8988T (cell line): ENCODE data around the gene POLR1G.

Experiments used
- DNase-seq: peaks from one replicate; pipeline ENCODE4 v3.0.0; 2011

POLR1G gene, protein sequence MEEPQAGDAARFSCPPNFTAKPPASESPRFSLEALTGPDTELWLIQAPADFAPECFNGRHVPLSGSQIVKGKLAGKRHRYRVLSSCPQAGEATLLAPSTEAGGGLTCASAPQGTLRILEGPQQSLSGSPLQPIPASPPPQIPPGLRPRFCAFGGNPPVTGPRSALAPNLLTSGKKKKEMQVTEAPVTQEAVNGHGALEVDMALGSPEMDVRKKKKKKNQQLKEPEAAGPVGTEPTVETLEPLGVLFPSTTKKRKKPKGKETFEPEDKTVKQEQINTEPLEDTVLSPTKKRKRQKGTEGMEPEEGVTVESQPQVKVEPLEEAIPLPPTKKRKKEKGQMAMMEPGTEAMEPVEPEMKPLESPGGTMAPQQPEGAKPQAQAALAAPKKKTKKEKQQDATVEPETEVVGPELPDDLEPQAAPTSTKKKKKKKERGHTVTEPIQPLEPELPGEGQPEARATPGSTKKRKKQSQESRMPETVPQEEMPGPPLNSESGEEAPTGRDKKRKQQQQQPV

DNA sequence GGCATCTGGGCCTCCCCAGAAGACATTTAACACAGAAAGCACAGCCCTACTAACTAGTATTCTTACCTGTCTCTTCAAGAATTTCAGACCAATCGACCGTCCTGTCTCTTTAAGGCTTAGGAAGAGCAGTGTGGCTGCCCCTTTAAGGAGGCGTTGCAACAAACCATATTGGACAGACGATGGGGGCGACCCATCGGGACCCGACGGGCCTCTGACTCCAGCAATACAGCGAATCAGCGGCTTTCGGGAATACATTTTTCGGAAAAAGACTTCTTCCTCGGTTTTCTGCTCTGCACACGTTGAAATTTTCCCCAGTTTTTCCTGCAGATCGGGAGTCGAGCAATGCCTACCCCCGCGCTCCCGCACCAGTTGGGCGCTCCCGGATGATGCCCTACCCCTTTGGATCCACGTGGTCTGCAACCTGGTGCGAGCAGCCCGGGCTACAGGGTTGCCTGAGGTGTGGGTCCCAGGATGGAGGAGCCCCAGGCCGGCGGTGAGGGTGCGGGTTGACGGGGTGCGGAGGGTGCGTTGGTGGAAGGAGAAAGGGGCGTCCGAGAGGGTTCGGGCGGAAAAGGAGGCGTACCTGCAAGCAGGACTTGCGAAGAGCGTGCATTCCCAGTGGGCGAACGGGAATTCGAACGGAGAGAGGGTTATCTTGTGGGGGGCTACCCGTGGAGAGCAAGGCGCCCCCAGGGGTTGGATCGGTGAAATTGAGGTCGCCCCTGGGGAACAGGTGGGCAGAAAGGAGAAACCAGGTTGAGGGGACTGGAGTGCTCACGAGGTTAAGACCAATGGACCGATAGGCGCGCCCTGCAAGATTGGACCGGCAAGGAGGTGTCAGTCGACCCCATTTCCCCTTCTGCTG, at the start of gene POLR1G:
TSS of gene POLR1G (plus strand) at position 419 of the 865 bp plus-strand sequence. CDS start at position 472, 53 bp downstream.
- DNase-seq: peak; percentile 71

DNA sequence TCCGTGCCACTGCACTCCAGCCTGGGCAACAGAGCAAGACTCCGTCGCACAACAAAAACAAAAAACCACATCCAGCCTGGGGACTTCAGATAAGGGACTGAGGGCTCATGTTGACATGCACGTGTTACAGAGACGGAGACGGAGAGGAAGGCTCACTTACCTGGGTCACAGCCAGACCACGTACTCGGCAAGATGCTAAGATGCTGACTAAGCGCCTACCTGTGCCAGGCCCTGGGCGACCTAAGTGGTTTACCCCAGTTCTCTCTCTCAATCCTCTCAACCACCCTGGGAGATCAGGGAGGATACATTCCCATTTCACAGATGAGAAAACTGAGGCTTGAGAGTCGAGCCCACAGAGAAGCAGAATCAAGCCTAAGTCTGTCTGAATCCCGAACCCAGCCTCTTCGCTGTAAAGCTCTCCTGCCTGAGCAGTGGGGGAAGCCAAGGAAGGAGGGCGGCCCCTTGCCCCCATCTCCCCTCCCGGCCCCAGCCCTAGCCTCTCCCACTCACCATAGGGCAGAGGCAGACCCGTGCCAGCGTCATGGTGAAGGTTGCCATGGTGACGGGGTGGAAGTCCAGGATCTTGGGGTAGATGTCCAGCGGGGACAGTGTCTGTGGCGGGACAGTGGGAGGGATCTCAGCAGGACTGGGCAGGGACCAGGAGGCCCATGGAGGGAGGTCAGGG, 49.5 kb upstream of the POLR1G start:
- peak; percentile 2 for DNase-seq

DNA sequence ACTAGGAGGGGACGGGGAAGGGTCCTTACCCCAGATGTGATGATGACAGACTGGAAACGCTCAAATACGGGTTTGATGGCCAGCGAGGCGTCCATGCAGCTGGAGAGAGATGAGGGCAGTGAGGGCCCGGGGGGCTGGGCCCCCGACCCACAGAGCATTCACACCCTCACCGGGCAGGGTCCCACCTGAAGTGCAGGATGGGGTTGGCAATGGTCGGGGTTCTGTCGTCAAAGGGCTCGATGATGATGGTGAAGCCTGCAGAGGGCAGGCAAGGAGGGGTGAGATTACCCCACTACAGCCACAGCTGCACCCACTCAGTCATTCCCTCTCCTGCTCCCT, 49.0 kb upstream of the POLR1G start:
- DNase-seq: peak; percentile 8

DNA sequence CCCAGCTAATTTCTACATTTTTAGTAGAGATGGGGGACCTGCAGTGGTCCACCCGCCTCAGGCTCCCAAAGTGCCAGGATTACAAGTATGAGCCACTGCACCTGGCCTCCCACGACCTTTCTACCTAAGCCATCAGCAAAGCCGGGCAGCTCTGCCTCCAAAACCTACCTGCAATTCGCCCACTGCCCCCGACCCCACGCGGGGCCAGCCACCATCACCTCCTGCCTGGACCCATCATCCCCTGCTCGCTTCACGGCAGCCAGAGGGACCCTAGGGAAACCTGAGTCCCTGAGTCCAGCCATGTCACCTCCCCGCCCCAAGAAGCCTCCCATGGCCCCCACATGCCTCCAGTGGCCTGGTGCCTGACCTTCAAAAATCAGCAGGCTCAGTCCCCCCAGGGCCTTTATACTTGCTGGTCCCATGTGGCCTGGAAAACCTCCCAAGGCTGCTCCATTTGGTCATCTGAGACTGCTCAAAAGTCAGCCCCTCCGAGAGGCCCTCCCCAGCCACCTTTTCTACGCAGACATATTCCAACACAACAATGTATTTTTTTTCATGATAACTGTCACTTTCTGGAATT, 48.1 kb upstream of the POLR1G start:
- DNase-seq: peak; percentile 2

DNA sequence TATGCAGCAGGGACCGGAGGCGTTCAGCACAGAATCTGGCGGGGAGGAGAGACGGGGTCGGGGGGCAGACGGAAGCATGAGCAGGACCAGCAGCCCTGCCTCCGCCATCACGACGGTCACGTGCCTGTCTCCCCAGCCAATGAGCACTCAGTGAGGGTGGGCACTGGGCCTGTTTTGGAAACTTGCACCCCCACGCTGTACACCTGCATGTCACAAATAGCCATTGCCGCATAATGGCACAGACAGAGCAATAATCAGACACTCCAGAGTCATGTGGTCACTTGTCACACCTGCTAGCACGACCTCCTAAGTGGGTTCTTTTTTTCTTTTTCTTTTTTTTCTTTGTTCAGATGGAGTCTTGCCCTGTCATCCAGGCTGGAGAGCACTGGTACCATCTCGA, 44.8 kb upstream of the POLR1G start:
- no peak for DNase-seq

DNA sequence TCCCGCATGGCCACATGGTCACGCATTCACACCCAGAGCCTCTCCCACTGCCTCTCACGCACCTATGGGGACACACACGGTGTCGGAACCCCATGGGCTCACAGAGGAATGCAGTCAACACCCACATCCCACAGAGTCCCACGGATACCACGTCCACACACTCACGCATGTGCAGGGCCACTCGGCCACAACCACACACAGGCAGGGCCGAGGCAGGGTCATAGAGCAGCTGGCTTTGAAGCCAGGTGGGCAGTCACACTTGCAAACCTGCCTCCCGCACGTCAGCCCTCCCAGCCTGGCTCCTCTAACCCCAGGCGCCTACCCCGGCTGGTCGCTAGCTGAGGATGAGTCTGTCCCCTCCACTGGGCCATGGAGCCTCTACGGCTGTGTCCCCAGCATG, 44.2 kb upstream of the POLR1G start:
- peak; percentile 14 for DNase-seq

DNA sequence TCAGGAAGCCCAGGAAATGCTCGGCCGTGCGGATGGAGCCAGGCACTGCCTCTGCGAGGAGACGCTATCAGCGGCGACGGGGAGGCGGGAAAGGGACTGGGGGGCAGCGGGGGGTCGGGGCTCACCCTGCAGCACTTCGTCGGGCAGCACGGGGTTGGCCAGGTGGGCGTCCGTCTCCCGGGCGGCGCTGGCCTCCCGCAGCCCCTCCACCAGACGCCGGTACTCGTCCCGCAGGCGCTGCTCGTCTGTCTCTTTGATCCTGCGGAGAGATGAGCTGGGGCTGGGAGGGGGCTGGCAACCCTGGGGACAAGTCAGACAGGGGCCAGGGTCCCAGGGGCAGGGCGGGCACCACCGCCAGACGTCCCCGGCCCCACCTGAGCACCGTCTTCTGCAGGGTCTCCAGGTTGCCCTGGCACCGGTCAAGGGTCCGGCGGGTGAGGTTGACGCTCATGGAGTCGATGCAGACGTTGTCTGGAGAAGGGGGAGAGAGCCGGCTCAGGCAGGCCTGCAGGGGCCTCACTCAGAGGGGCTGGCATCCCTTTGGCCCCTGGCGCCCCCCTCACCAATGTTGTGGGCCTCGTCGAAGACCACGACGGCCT, 42.5 kb upstream of the POLR1G start:
- DNase-seq: peak; percentile 2

DNA sequence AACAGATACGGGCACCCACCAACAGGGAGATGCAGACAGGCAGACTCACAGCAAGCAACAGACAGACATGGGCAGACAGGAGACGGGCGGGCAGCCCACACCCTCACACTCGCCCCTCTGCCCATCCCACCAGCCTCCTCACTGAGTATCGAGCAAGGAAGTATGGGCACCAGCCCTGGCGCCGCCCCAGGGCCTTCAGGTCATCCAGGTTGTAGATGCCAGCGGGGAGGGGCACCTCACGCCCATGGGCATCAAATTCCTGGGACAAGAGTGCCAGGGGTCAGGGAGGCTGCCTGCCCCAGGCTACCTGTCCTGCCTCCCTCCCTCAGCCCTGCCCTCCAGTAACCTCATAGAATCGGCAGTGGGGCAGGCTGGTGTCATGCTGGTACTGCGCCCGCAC, 41.7 kb upstream of the POLR1G start:
- DNase-seq: peak; percentile 13

DNA sequence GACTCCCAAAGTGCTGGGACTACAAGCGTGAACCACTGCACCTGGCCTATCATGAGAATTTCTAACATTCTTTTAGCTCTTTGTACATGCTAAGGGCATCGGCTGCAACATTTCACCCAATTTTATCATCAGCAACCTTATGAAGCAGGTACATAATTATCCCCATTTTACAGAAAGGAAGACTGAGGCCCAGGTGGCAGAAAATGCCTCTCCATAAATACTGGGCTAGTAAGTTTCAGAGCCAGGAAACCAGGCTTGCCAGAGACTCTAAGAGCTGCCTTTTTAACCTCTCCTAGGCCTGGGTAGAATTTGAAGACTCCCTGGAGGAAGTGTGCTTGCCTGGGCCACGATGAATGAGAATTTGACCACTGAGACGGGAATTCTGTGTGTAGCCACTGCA, 38.3 kb upstream of the POLR1G start:
- no peak for DNase-seq

DNA sequence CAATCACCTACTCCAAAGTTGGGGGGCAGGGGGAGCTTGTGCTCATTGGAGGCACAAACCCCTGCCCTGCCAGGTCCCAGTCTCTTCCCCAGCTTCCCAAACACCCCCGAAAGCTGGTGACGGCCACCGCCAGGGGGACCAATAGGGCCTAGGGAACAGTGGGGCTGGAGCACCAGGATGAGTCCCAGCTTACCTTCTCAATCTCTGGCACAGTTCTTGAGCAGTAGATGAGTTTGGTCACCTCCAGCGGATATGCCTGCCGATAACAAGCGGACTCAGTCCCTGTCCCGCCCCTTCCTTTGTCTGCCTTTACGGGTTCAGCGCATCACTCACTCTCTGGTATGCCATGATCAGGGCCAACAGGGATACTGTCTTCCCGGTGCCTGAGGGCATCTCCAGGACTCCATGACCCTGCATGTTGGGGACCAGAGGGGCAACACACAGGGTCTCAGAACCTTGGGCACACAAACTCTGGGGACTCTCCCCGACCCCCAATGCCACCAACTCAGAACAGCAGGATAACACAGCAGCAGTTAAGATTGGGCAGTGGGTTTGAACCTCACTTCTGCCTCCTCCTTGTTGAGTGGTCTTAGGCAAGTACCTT, 37.6 kb upstream of the POLR1G start:
- DNase-seq: peak; percentile 43

DNA sequence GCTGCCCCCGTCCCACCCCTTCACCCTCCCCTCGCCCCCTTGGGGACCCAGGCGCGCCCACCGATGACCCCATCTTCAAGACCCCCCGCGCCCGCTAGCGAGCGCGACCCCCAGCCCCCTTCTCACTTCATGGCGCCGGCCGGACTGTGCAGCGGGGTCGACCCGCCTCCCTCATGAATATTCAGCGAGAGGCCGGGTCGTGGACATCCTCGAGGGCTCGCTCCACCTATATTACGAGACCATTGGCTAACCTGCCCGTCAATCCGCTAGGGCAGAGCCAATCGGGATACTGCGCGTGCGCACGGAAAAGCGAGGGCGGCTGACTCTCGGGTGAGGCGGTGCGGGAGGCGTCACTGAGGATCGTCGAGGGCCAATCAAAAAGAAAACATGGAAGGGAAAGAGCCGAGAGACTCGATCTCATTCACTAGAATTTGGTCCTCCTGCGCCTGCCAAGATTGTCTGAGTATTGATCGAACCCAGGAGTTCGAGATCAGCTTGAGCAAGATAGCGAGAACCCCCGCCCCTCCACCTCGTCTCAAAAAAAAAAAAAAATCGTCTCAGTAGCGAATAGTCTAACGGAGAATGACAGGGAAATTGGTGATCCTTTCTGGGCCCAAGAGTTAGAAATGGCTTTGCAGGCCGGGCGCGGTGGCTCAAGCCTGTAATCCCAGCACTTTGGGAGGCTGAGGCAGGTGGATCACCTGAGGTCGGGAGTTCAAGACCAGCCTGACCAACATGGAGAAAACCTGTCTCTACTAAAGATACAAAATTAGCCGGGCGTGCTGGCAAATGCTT, 35.8 kb upstream of the POLR1G start, which contains the start of gene ERCC2:
TSS of gene ERCC2 (minus strand) at position 164 of the 795 bp plus-strand sequence. CDS start at position 131, 33 bp downstream.
- peak; percentile 98 for DNase-seq

DNA sequence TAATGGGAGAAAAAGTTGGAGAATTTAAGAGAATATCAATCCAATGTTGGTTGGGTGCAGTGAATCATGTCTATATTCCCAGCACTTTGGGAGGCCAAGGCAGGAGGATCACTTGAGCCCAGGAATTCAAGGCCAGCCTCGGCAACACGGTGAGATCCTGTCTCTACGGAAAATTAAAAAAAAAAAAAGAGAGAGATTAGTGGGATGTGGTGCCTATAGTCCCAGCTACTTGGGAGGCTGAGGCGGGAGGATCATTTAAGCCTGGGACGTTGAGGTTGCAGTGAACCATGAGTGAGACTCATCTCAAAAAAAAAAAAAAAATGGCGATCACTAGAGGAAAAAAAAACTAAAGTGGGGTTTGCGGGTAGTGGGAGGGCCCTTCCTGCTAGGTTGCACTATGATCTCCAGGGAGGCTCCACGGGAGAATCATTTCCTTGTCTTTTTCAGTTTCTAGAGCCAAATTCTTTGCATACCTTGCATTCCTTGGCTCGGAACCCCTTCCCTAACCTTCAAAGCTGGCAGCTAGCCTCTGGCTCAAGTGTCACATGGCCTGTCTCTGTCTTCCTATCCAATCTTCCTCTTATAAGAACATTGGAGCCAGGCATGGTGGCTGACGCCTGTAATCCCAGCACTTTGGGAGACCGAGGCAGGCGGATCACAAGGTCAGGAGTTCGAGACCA, 30.3 kb upstream of the POLR1G start:
- no peak for DNase-seq

DNA sequence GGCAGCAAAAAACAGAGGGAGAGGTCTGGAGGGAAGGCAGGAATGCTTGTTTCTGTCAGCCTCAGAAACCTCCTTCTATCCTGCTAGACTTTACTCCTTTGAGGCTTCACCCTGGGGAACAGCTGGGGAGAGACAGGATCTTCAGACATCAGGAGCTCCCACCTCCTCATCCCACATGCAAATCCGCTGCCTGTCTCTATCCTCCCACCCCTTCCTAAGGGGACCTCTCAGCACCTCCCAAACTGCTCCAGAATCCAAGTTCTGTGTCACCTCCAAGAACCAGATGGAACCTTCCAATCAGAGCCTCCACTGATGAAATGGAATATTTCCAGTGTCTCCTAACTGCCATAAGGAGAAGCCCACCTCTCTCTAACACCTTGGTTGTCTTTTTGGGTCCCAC, 26.3 kb upstream of the POLR1G start:
- DNase-seq: no peak

DNA sequence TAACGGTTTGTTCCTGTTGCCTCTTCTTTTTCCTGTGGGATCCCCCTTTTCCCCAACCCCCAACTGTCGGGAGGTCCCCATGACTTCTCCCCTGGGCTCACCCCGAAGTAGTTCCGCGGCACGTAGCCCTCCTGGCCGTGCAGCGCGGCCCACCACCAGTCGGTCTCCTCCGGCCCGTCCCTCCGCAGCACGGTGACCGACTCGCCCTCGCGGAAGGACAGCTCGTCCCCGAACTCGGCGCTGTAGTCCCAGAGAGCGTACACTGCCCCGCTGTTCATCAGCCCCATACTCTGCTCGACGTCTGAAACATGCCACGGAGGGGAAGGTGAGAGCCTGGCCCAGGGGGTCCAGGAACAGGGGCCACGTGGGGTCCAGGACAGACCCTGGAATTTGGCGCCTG, 24.0 kb upstream of the POLR1G start:
- no peak for DNase-seq

DNA sequence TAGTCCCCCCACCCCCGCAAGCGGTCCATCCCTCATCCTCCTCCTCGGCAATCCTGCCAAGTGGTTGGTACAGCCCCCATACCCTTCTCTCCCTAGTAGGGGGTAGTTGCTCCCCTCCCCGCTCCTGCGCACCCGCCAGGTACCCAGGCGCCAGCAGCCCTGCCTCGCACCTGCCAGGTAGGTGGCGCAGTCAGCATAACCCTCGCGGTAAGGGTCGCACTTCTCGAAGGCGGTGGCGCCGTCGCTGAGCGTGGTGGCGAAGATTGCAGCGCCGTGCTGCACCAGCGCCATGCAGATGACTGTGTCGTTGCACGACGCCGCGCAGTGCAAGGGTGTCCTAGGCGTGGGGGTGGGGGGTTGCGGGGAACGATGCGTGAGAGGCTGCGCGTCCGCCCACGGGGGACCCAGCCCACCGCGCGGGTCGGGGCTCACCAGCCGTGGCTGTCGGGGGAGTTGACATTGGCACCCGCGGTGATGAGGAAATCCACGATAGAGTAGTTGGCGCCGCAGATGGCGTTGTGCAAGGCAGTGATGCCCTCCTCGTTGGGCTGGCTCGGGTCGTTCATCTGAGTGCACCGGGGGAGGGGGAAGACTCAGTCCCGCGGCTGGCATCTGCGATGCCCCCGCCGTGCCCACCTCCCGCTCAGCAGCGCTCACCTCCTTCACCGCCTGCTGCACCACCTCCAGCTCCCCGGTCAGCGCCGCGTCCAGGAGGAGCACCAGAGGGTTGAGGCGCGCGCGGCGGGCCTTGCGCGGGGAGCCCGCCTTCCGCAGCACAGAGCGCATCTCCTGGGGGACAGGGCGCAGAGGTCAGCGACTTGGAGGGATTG, 20.8 kb upstream of the POLR1G start:
- DNase-seq: no peak

DNA sequence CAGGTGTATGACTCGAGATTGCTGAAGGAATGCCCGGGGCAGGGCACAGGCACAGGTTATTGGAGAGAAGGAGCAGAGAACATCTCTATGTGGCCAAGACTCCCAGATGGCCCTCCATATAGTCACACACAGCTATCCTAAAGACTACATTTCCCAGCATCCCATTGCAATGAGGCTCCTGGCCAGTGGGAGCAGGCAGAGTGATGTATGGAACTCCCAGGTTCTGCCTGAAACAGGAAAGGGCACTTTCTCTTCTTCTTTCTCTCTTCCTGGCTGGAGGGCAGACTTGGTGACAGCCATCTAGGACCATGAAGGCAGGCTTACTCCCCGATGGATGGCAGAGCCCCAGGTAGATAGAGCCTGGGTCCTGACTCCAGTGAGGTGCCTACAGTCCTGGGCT, 15.1 kb upstream of the POLR1G start:
- no peak for DNase-seq

DNA sequence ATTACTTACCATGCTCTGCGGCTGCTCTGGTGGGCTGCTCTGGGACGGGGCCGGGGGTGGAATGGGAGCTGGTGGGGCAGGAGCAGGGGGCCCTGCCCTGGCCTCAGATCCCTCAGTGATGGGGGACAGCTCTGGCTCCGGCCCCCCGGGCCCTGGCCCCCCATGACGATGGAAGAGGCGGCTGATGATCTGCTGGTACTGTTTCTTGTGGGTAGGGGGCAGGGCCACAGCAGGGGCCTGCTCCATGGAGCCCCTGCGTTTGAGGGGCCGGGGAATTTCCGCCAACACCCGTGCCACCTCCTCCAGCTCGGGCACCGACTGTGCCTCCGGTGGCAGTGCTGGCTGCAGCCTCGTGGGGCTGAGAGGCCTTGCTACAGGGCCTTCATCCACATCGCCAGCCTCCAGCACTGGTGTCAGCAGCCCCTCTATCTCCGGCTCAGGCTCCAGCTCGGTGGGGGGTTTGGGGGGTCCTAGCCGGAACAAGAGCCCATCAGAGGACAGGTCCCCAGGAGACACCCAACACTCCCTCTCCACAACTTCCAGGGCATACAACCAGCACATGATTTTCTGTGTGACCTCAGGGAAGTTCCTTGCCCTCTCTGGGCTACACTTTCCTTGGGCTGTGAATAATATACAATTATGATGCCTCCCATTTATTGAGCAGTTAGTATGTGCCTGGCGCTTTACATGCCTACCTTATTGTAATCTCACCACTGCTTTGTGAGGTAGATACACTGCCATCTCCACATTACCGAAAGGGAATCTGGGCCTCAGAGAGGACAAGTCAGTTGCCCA, 14.4 kb upstream of the POLR1G start:
- no peak for DNase-seq

DNA sequence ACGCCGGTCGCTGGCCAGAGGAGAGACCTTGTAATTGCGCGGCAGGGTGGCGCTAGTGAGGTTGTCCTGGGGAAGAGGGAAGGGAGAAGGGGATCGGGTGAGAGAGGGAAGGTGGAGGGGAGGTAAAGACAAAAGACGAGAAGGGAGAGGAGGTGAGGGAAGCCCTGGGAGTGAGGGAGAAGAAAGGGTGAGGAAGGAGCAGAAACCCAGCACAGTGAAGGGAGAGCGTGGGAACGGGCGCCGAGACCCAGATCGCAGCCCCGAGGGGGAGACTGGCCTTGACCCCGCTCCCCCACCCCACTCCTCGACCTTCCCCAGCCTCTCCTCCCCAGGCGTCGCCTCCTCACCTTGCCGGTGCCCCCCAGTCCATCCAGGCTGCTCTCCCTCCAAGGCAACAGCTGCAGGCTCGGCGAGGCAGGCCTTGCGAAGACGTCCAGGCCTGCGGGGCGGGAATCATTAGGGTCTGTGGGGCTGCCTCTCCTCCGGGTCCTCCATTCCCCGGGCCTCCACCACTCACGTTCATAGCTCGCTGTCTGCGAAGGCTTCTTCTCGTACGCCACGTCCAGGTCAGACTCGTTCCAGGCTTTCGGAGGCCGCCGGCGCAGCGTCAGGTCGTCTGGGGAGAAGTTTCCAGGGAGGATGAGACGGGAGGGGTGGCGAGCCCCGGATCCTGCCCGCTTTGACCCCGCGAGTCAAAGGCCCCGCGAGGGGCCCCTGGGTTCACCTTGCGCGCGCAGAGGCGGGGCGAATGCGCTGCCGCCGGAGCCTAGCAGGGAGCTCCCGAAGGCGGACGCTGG, 10.4 kb upstream of the POLR1G start:
- DNase-seq: no peak
